Tibial nerve (tissue), 4 donors: Measurements from ENCODE around the gene MED14.

Source experiments
- CTCF ChIP-seq, 5 experiments: fragments of 200-600 bp in 3 of 5; fragments of 450-650 bp in 2 of 5; sonication (generic) in 3 of 5; IDR thresholded peaks; one replicate each; pipeline ENCODE4 v1.5.1; 2016 to 2019; ENCODE audit warnings: antibody characterized with exemption in 5 of 5, mild to moderate bottlenecking in 3 of 5, moderate library complexity in 2 of 5
- EP300 ChIP-seq, 2 donors: sonication (generic); formaldehyde crosslinking; IDR thresholded peaks; one replicate each; pipeline ENCODE4 v1.6.1; 2017; ENCODE audit warnings: antibody characterized with exemption in 2 of 2, mild to moderate bottlenecking in 1 of 2

GRCh38 chrX:40617566-40617965 lies 117.8 kb downstream of the MED14 start:
- TF ChIP-seq CTCF (IDR thresholded peaks at IDR 0.05) (no peak), EP300 (IDR thresholded peaks at IDR 0.05) (no peak)
